Peyer's patch (tissue), 4 donors: ENCODE data around the gene PRKCZ. TPM values are rescaled to one million over a fixed set of nuclear protein-coding genes. Genes with fewer than 3 reads are reported as not detected.

Experiments
- DNase-seq, 3 donors: peaks; one replicate each; pipeline ENCODE4 v3.0.0-alpha.2; 2017 to 2019
- H3K27ac ChIP-seq, 4 donors: fragments of 200-600 bp; sonication (generic); one replicate each; pipeline ENCODE4 v1.5.1; 2016 to 2019
- H3K27me3 ChIP-seq, 2 donors: fragments of 200-600 bp; sonication (generic); one replicate each; pipeline ENCODE4 v1.5.1; 2019
- H3K36me3 ChIP-seq, 3 donors: fragments of 200-600 bp; sonication (generic); one replicate each; pipeline ENCODE4 v1.5.1; 2016 to 2019
- H3K4me1 ChIP-seq, 4 donors: fragments of 200-600 bp; sonication (generic); one replicate each; pipeline ENCODE4 v1.5.1; 2016 to 2019
- H3K4me3 ChIP-seq, 4 donors: fragments of 200-600 bp; sonication (generic); 1 replicate in 3 of 4; 2 replicates in 1 of 4; pipeline ENCODE4 v1.5.1; 2016 to 2019; ENCODE audit warnings: mild to moderate bottlenecking in 1 of 4
- H3K9me3 ChIP-seq, 4 donors: fragments of 200-600 bp; sonication (generic); one replicate each; pipeline ENCODE4 v1.5.1; 2016 to 2019; ENCODE audit warnings: mild to moderate bottlenecking in 1 of 4
- CTCF ChIP-seq, 6 experiments: fragments of 450-650 bp in 4 of 6; fragments of 200-600 bp in 2 of 6; sonication (generic) in 1 of 6; IDR thresholded peaks; one replicate each; pipeline ENCODE4 v1.5.1; 2017 to 2019; ENCODE audit warnings: antibody characterized with exemption in 6 of 6, mild to moderate bottlenecking in 3 of 6, moderate library complexity in 1 of 6
- POLR2A ChIP-seq, 2 donors: fragments of 450-650 bp; IDR thresholded peaks; one replicate each; pipeline ENCODE4 v1.5.1; 2017; ENCODE audit warnings: antibody characterized with exemption in 2 of 2, mild to moderate bottlenecking in 2 of 2, moderate library complexity in 2 of 2
- total RNA-seq, 4 donors: library from RNA; depleted of rRNA; stranded (reverse); fragments of >200 nt; gene quantifications; one replicate each; pipeline ENCODE4 v1.1.0, GENCODE V29; 2016

The PRKCZ gene
- total RNA-seq, 4 donors from 2014 or later, result 51.2 to 105 (median 93.6) TPM

- Histone ChIP-seq H3K36me3 (no peaks in the 10 kb centered on the region), H3K9me3 (no peaks in the 10 kb centered on the region), H3K27me3 (no peaks in the 10 kb centered on the region), H3K27ac (peak overlapping the region; percentile 72 to 89 (median 86)), H3K4me1 (peaks cover 16 to 99% (median 69%) of the 10 kb centered on the region in 4 donors), H3K4me3 (peak overlapping the region in 2 of 4 donors; percentile 30 to 69)
- peak; percentile 46 to 82 (median 80) for DNase-seq
- TF ChIP-seq POLR2A (IDR thresholded peaks at IDR 0.05) (no peak), CTCF (IDR thresholded peaks at IDR 0.05) (no peak)
Observed at GRCh38 chr1:2234762-2235113, 184.5 kb downstream of the PRKCZ start.

Other genes with a start within 250 kb of the PRKCZ start
- 100 to 1,000 TPM; 112 to 266 (median 236) TPM for gene GNB1, start 159.3 kb upstream of the PRKCZ start, total RNA-seq
- gene CALML6, start 135.2 kb upstream of the PRKCZ start, total RNA-seq, result not detected
- gene TMEM52, start 131.1 kb upstream of the PRKCZ start, total RNA-seq, result 10 to 100 TPM in 1 of 4 donors, 1 to 10 TPM in 3; 2.2 to 11.6 (median 6.4) TPM
- 1 to 10 TPM in 1 of 4 donors, under 1 TPM in 2, not detected in 1; 0.35 to 1.1 (median 0.83) TPM for gene CFAP74, start 46.6 kb upstream of the PRKCZ start, total RNA-seq
- not detected for gene GABRD, start 31.1 kb upstream of the PRKCZ start, total RNA-seq
- 10 to 100 TPM; 16.5 to 31.2 (median 25.4) TPM for gene FAAP20, start 144.4 kb downstream of the PRKCZ start, total RNA-seq
- 10 to 100 TPM; 20.1 to 41.5 (median 37.1) TPM for gene SKI, start 177.9 kb downstream of the PRKCZ start, total RNA-seq